OCI-LY1 (cell line): ENCODE measurements around the gene MYH15.

Source experiments
- H2AFZ ChIP-seq: fragments of 200-600 bp; sonication (generic), shearing (Covaris generic); 2 replicates; pipeline ENCODE4 v1.6.0; 2014; ENCODE audit warnings: antibody characterized with exemption, mild to moderate bottlenecking, low read length
- H3F3A ChIP-seq: fragments of 200-600 bp; sonication (generic), shearing (Covaris generic); 2 replicates; pipeline ENCODE4 v1.6.0; 2014; ENCODE audit warnings: mild to moderate bottlenecking, antibody characterized with exemption, low read length, moderate library complexity; ENCODE audit not compliant: insufficient read depth
- H3K27ac ChIP-seq: fragments of 200-600 bp; sonication (generic); 2 replicates; pipeline ENCODE4 v1.5.1; 2014; ENCODE audit warnings: low read length, mixed run types, mild to moderate bottlenecking, low read depth; ENCODE audit not compliant: poor library complexity, severe bottlenecking
- H3K27me3 ChIP-seq: fragments of 200-600 bp; sonication (generic); 2 replicates; pipeline ENCODE4 v1.6.0; 2014; ENCODE audit warnings: antibody characterized with exemption, mild to moderate bottlenecking, low read length, moderate library complexity; ENCODE audit not compliant: insufficient read depth
- H3K36me3 ChIP-seq: fragments of 200-600 bp; sonication (generic); 2 replicates; pipeline ENCODE4 v1.6.1; 2014; ENCODE audit warnings: mild to moderate bottlenecking, antibody characterized with exemption, low read length, moderate library complexity, mixed read lengths; ENCODE audit not compliant: insufficient read depth
- H3K4me1 ChIP-seq: fragments of 200-600 bp; sonication (generic); 2 replicates; pipeline ENCODE4 v1.5.1; 2014; ENCODE audit warnings: mild to moderate bottlenecking, low read length, moderate library complexity; ENCODE audit not compliant: insufficient read depth, severe bottlenecking
- H3K4me2 ChIP-seq: fragments of 200-600 bp; sonication (generic), shearing (Covaris generic); 2 replicates; pipeline ENCODE4 v1.6.1; 2014; ENCODE audit warnings: low read length
- H3K4me3 ChIP-seq: fragments of 200-600 bp; sonication (generic); 2 replicates; pipeline ENCODE4 v1.5.1; 2014; ENCODE audit warnings: low read length, low read depth, mild to moderate bottlenecking, mixed read lengths; ENCODE audit not compliant: poor library complexity, severe bottlenecking
- H3K79me2 ChIP-seq: fragments of 200-600 bp; shearing (Covaris generic); 2 replicates; pipeline ENCODE4 v1.6.1; 2016; ENCODE audit warnings: mixed run types, low read length, mixed read lengths; ENCODE audit not compliant: insufficient read depth
- H3K9ac ChIP-seq: fragments of 200-600 bp; sonication (generic), shearing (Covaris generic); 2 replicates; pipeline ENCODE4 v1.6.1; 2014; ENCODE audit warnings: mild to moderate bottlenecking, low read length, mixed read lengths
- H3K9me2 ChIP-seq: fragments of 200-600 bp; sonication (generic), shearing (Covaris generic); 2 replicates; pipeline ENCODE4 v1.6.1; 2014; ENCODE audit warnings: low read depth, mild to moderate bottlenecking, low read length, mixed read lengths
- H3K9me3 ChIP-seq: fragments of 200-600 bp; shearing (Covaris generic); 2 replicates; pipeline ENCODE4 v1.6.1; 2014; ENCODE audit warnings: low read length, mixed read lengths
- H4K20me1 ChIP-seq: fragments of 200-600 bp; sonication (generic), shearing (Covaris generic); 2 replicates; pipeline ENCODE4 v1.6.0; 2016; ENCODE audit warnings: mild to moderate bottlenecking, low read length; ENCODE audit not compliant: insufficient read depth
- CTCF ChIP-seq: fragments of 200-600 bp; sonication (generic), shearing (Covaris generic); IDR thresholded peaks from 2 replicates; pipeline ENCODE4 v1.5.1; 2017; ENCODE audit warnings: mild to moderate bottlenecking, antibody characterized with exemption, low read length, moderate library complexity, mixed read lengths
- EZH2 ChIP-seq: fragments of 200-600 bp; sonication (generic), shearing (Covaris generic); IDR thresholded peaks from 2 replicates; pipeline ENCODE4 v1.8.0; 2017; ENCODE audit warnings: borderline replicate concordance, mixed run types, mild to moderate bottlenecking, antibody characterized with exemption, low read length, moderate library complexity, mixed read lengths

Gene MYH15

GRCh38 chr3:108548304-108548703, 37.9 kb upstream of the MYH15 start:
- Histone ChIP-seq H3K79me2 (no peaks in the 10 kb centered on the region), H3F3A (no peaks in the 10 kb centered on the region), H3K4me2 (no peak overlapping the region), H3K9me2 (no peaks in the 10 kb centered on the region), H3K4me3 (no peak overlapping the region), H3K36me3 (peaks cover 83% of the 10 kb centered on the region), H3K9ac (no peak overlapping the region), H3K9me3 (no peaks in the 10 kb centered on the region), H3K27me3 (no peaks in the 10 kb centered on the region), H2AFZ (no peak overlapping the region), H4K20me1 (no peaks in the 10 kb centered on the region), H3K4me1 (no peaks in the 10 kb centered on the region), H3K27ac (no peak overlapping the region)
- TF ChIP-seq EZH2, result no peak
- TF ChIP-seq CTCF, result no peak

- Histone ChIP-seq H3K4me3 (no peak overlapping the region), H3K36me3 (peaks cover 72% of the 10 kb centered on the region), H3K9me3 (no peaks in the 10 kb centered on the region), H3K9ac (no peak overlapping the region), H3K4me2 (no peak overlapping the region), H3K27me3 (no peaks in the 10 kb centered on the region), H3K79me2 (no peaks in the 10 kb centered on the region), H3K27ac (no peak overlapping the region), H4K20me1 (no peaks in the 10 kb centered on the region), H2AFZ (no peak overlapping the region), H3K9me2 (no peaks in the 10 kb centered on the region), H3F3A (no peaks in the 10 kb centered on the region), H3K4me1 (no peaks in the 10 kb centered on the region)
- no peak for TF ChIP-seq EZH2
- TF ChIP-seq CTCF, result no peak
Observed at GRCh38 chr3:108546692-108547091, 36.3 kb upstream of the MYH15 start.

- Histone ChIP-seq H3K9ac (no peak overlapping the region), H3K27ac (no peak overlapping the region), H2AFZ (no peak overlapping the region), H3K27me3 (no peaks in the 10 kb centered on the region), H3K4me1 (no peaks in the 10 kb centered on the region), H3K9me2 (no peaks in the 10 kb centered on the region), H3K9me3 (no peaks in the 10 kb centered on the region), H3K4me2 (no peak overlapping the region), H4K20me1 (no peaks in the 10 kb centered on the region), H3K36me3 (peaks cover 68% of the 10 kb centered on the region), H3F3A (no peaks in the 10 kb centered on the region), H3K79me2 (no peaks in the 10 kb centered on the region), H3K4me3 (no peak overlapping the region)
- TF ChIP-seq EZH2 (no peak), CTCF (no peak)
Observed at GRCh38 chr3:108546247-108546646, 35.9 kb upstream of the MYH15 start.
